Lower leg skin (tissue), 4 donors: ENCODE results near the gene MRPS18B. TPM values are rescaled to one million over a fixed set of nuclear protein-coding genes. Genes with fewer than 3 reads are reported as not detected.

Experiments
- DNase-seq, 2 donors: peaks; one replicate each; pipeline ENCODE4 v3.0.0-alpha.2; 2019; ENCODE audit warnings: low spot score in 2 of 2
- H3K4me3 ChIP-seq: fragments of 200-600 bp; sonication (generic); 2 replicates; pipeline ENCODE4 v1.5.1; 2017; ENCODE audit warnings: mild to moderate bottlenecking, low read depth; ENCODE audit not compliant: poor library complexity, severe bottlenecking
- POLR2A ChIP-seq, 2 donors: fragments of 450-650 bp; IDR thresholded peaks; one replicate each; pipeline ENCODE4 v1.6.1; 2016 to 2017; ENCODE audit warnings: antibody characterized with exemption in 2 of 2, mild to moderate bottlenecking in 1 of 2, moderate library complexity in 1 of 2
- WGBS, 2 donors: methylation state at CpG; one replicate each; pipeline ENCODE4 v1.1.5; 2018; 5-methylcytosine and 5-hydroxymethylcytosine counted together
- intact Hi-C: fragments of 100-400 bp; cut with DNase I; formaldehyde crosslinking; loops from one replicate; pipeline ENCODE4 v1.15.0; 2023; ENCODE audit warnings: low total_unique reads
- total RNA-seq, 4 donors: library from RNA; depleted of rRNA; stranded (reverse); fragments of >200 nt; gene quantifications; one replicate each; pipeline ENCODE4 v1.1.0, GENCODE V29; 2016
- TF ChIP-seq, protein P1 (sequence below), 3 donors: fragments of 450-650 bp; IDR thresholded peaks; one replicate each; pipeline ENCODE4 v1.5.1; 2016; ENCODE audit warnings: antibody characterized with exemption in 3 of 3, mild to moderate bottlenecking in 3 of 3, moderate library complexity in 2 of 3

MRPS18B gene
- total RNA-seq, 4 donors from 2014 or later, result 57.2 to 64.8 (median 62.2) TPM

DNA sequence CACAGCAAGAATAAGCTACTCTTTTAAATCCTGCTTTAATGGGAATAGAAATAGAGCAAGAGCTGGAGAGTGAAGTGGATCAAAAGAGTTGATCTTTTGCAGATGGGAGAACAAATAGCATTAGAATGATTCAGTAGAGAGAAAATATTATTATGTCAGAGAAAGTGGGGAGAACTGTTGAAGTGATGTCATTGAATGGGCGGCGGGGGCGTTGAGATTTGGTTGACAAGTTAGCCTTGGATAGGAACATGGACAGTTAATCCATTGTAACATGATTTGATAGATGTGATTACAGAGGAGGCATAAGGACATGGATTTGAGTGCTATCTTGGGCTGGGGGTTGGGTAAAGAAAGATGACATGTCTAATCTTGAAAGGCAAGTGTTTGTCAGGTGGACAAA, 18.2 kb downstream of the MRPS18B start:
- DNase-seq, result no peak
- no peak for TF ChIP-seq POLR2A (IDR thresholded peaks at IDR 0.05)
- TF ChIP-seq, protein P1, sequence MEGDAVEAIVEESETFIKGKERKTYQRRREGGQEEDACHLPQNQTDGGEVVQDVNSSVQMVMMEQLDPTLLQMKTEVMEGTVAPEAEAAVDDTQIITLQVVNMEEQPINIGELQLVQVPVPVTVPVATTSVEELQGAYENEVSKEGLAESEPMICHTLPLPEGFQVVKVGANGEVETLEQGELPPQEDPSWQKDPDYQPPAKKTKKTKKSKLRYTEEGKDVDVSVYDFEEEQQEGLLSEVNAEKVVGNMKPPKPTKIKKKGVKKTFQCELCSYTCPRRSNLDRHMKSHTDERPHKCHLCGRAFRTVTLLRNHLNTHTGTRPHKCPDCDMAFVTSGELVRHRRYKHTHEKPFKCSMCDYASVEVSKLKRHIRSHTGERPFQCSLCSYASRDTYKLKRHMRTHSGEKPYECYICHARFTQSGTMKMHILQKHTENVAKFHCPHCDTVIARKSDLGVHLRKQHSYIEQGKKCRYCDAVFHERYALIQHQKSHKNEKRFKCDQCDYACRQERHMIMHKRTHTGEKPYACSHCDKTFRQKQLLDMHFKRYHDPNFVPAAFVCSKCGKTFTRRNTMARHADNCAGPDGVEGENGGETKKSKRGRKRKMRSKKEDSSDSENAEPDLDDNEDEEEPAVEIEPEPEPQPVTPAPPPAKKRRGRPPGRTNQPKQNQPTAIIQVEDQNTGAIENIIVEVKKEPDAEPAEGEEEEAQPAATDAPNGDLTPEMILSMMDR (IDR thresholded peaks at IDR 0.05), result no peak
- 95 to 97% methylated on average over 3 of the region's 3 CpGs for WGBS, 2 donors
- H3K4me3 ChIP-seq, result no peak overlapping the region
- intact Hi-C loops, result no loop called here

DNA sequence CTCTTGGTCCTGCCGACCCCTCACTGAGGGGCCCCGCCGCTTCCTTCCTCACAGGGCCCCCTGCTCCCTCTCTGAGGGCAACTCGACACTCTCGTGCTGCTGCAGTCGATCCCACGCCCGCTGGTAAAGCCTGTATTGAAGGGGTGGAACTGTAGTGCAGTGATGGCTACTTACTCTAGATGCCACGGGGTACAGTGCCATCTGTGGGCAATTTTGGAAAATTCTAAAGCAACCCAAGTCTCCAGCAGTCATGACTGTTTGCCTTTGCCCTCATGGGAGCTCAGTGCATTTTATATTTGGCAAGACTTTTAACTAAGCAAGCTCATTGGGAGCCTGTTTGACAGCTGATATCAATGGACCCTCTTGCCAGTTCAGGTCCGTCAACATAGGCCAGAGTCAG, 22.8 kb downstream of the MRPS18B start:
- intact Hi-C loops, result no loop called here
- no peak for DNase-seq
- 80 to 86% methylated on average over 10 of the region's 10 CpGs for WGBS, 2 donors
- H3K4me3 ChIP-seq, result no peak overlapping the region
- no peak for TF ChIP-seq POLR2A (IDR thresholded peaks at IDR 0.05)
- TF ChIP-seq, protein P1 (IDR thresholded peaks at IDR 0.05), result no peak

DNA sequence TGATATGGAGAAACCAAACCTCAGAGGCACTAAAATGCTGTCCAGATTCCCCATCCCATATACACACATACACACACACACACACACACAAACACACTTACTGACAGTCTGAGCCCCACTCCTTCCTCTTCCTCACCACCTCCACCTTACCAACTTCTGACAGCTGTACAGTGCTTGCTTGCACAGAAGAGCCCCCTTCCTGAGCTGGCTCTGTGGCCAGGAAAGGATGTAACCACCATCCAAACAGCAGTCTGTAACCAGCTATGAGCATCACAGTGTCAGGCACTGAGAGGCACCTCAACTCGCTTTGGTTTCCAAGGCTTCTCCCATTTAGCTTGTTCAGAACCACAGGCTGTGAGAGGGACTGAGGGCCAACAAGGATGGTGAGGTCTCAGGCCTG, 23.4 kb downstream of the MRPS18B start:
- 82 to 88% methylated on average over 1 of the region's 1 CpG for WGBS, 2 donors
- H3K4me3 ChIP-seq, result no peak overlapping the region
- no peak for TF ChIP-seq POLR2A (IDR thresholded peaks at IDR 0.05)
- TF ChIP-seq, protein P1 (IDR thresholded peaks at IDR 0.05), result no peak
- intact Hi-C loops, result no loop called here
- DNase-seq, result no peak

DNA sequence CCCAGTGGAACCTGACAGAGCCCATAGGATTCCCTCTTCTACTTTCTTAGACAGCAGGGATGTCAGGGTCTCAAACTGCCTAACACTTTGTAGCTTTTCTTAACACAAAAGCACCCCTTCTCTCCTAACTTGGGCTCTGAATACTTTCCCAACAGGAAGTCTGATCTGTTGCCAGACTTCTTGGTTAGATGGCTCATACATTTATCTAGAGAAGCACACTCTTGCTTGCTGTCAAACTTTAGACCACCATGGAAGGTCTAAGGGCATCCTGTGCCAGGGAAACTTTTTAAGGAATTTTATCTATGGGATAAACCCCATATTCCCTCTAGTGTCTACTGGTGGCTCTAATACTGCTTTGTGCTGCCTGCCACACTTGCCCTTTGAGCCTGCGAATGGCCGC, 26.0 kb downstream of the MRPS18B start:
- 97 to 98% methylated on average over 2 of the region's 2 CpGs for WGBS, 2 donors
- DNase-seq, result no peak
- TF ChIP-seq POLR2A (IDR thresholded peaks at IDR 0.05), result no peak
- TF ChIP-seq, protein P1 (IDR thresholded peaks at IDR 0.05), result no peak
- H3K4me3 ChIP-seq, result no peak overlapping the region
- intact Hi-C loops, result no loop called here

DNA sequence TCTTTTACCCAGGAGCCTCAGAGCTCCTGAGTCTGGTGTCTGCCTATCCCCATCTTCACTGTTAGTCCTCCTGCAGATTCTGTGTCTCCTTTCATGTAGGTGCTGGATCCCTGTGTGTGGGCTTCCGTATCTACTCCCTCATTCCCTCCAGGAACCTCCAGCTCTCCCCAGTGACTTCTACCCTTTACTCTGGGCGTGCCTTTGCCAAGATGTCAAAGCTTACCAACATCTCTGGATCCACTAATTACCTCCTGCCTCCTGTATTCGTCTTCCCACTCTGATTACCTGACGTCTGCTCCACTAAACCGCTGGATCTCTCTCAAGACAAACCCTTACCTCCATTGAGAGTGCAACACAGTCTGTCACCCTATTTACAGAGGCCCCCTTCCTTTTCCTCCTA, 27.1 kb downstream of the MRPS18B start:
- intact Hi-C loops, result no loop called here
- no peak for TF ChIP-seq POLR2A (IDR thresholded peaks at IDR 0.05)
- TF ChIP-seq, protein P1 (IDR thresholded peaks at IDR 0.05), result no peak
- DNase-seq, result no peak
- H3K4me3 ChIP-seq, result no peak overlapping the region
- 78 to 84% methylated on average over 5 of the region's 5 CpGs for WGBS, 2 donors

DNA sequence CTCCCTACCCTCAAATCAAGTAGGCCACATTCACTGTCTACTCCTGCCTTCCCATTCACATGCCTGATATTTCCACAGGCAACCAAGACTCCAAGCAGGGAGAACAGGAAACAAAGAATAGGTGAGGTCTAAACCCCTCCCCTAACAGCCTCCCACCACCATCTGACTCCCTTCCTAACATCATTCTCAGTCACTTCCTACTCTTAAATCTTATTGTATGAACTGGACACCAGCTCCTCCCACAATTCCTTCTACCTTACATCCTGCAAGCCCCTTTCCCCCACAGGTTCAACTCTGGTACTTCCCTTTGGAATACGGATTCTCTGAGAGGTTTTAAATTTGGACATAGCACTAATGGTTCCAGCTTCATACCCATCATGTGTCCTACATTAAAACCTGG, 28.3 kb downstream of the MRPS18B start:
- DNase-seq, result no peak
- no peak overlapping the region for H3K4me3 ChIP-seq
- TF ChIP-seq POLR2A (IDR thresholded peaks at IDR 0.05), result no peak
- TF ChIP-seq, protein P1 (IDR thresholded peaks at IDR 0.05), result no peak
- 59 to 69% methylated on average over 1 of the region's 1 CpG for WGBS, 2 donors
- intact Hi-C loops, result no loop called here
